ENCODE measurements around the gene NOL11. TPM values are rescaled to one million over a fixed set of nuclear protein-coding genes. Genes with fewer than 3 reads are reported as not detected.

Gene NOL11
- total and polyA plus RNA-seq, 11 donors = 18.1 to 34.0 (median 22.6) TPM

DNA sequence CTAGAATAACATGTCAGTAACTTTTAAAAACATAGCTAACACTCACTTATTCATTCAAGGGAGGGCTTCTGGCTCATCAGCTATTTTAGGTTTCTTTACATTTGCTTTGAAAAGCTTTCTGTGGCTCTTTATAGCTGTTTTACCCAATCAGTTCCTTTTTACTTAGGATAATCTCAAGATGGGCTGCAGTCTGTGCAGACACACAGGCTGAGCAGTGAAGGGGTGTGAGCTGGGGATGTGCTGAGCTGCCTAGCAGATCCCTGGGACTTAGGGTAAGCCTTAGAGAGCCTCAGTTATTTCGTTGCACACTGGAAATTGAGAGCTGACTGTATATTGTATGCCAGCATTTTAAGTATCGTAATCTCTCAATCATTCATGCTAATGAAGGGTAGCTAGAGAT lies 30.2 kb upstream of the NOL11 start:
- Histone ChIP-seq H3K27ac (no peak overlapping the region), H3K27me3 (no peaks in the 10 kb centered on the region), H3K36me3 (peaks cover 0 to 8% (median under 1%) of the 10 kb centered on the region in 9 donors), H3K4me3 (no peak overlapping the region), H3K9me3 (no peaks in the 10 kb centered on the region), H3K4me1 (peaks cover 0 to 6% (median 0%) of the 10 kb centered on the region in 12 donors)
- ATAC-seq (no peak), DNase-seq (no peak)
- WGBS, 4 donors = 85 to 94% (median 93%) methylated on average over 2 of the region's 2 CpGs
- intact Hi-C loops (cut with DNase I) = loop anchor here in 4 of 10 donors (2.0 to 10.0 kb wide), 5 partner anchors 50 to 970 kb away; partner anchors contain the start of gene PITPNC1 (in 1 of the 4)
- TF ChIP-seq, protein P1, sequence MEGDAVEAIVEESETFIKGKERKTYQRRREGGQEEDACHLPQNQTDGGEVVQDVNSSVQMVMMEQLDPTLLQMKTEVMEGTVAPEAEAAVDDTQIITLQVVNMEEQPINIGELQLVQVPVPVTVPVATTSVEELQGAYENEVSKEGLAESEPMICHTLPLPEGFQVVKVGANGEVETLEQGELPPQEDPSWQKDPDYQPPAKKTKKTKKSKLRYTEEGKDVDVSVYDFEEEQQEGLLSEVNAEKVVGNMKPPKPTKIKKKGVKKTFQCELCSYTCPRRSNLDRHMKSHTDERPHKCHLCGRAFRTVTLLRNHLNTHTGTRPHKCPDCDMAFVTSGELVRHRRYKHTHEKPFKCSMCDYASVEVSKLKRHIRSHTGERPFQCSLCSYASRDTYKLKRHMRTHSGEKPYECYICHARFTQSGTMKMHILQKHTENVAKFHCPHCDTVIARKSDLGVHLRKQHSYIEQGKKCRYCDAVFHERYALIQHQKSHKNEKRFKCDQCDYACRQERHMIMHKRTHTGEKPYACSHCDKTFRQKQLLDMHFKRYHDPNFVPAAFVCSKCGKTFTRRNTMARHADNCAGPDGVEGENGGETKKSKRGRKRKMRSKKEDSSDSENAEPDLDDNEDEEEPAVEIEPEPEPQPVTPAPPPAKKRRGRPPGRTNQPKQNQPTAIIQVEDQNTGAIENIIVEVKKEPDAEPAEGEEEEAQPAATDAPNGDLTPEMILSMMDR (IDR thresholded peaks at IDR 0.05) = no peak
- TF ChIP-seq POLR2A (IDR thresholded peaks at IDR 0.05) = no peak

DNA sequence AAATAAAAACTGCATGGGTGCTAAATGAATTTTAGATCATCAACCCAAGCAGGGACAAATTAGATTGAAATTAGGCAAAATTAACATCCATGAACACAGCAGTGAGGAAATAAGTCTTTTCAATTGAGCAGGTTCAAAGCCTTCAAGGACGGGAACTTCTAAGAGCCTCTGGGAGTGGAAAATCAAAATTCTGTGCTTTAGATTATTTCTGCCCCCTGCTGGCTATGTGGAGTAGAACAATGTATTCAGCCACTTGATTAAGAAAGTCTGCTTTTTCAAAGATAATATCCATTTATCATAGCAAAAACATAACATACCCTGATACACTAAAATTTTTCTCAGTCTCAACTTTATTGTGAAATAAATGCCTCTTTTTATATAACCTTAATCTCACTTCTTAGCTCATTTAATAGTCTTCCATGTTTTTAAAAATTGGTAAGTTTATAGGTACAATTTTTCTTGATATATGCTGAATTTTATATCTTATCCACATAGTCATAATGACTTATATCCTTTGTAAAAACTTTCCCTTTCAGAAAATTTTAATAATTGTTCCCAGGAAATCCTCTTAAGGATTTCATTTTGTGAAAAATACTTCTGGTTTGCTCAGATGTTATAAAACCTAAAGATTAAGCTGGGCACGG lies 28.1 kb upstream of the NOL11 start:
- intact Hi-C loops (cut with DNase I) = loop anchor here in 8 of 10 donors (1.0 to 10.0 kb wide), 9 partner anchors 52 to 972 kb away; no protein-coding TSS in a partner anchor
- DNase-seq (peak in 2 of 5 donors; percentile 25 to 41), ATAC-seq (peak in 3 of 4 donors; percentile 52 to 66 (median 58))
- no peaks in the 10 kb centered on the region for H3K9me3 ChIP-seq
- WGBS, 4 donors = 43 to 47% (median 45%) methylated on average over 2 of the region's 2 CpGs
- no peak for TF ChIP-seq POLR2A (IDR thresholded peaks at IDR 0.05)
- TF ChIP-seq, protein P1 (IDR thresholded peaks at IDR 0.05) = peak; percentile 67 to 86 (median 82)
- H3K27ac ChIP-seq = no peak overlapping the region
- no peaks in the 10 kb centered on the region for H3K27me3 ChIP-seq
- peaks cover 0 to 29% (median 8%) of the 10 kb centered on the region in 9 donors for H3K36me3 ChIP-seq
- no peak overlapping the region for H3K4me3 ChIP-seq
- peaks cover 0 to 6% (median 0%) of the 10 kb centered on the region in 12 donors for H3K4me1 ChIP-seq

DNA sequence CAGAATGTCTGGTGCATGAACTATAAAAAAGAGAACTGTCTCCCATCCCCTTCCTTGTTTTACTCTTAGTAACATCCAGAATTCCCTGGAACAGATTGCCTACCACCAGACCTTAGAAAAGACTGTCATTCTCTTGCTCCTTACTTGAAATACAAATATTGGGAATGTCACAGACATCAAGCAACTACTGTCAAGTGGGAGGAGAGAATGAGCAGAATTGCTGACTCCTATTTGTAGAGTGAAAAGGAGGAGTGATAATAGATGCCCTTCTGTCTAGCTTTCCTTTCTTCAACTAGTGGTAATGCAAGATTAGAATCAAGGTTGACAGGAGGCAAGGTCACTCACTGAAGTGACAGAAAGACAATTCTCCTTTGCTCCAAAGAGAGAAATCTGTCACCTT lies 23.9 kb upstream of the NOL11 start:
- intact Hi-C loops (cut with DNase I) = no loop called here
- Histone ChIP-seq H3K27me3 (no peaks in the 10 kb centered on the region), H3K27ac (no peak overlapping the region), H3K4me3 (no peak overlapping the region), H3K4me1 (peaks cover 0 to 6% (median 0%) of the 10 kb centered on the region in 12 donors), H3K9me3 (no peaks in the 10 kb centered on the region), H3K36me3 (peaks cover 0 to 29% (median 6%) of the 10 kb centered on the region in 9 donors)
- TF ChIP-seq, protein P1 (IDR thresholded peaks at IDR 0.05) = no peak
- no peak for TF ChIP-seq POLR2A (IDR thresholded peaks at IDR 0.05)
- no peak for ATAC-seq
- DNase-seq = no peak

DNA sequence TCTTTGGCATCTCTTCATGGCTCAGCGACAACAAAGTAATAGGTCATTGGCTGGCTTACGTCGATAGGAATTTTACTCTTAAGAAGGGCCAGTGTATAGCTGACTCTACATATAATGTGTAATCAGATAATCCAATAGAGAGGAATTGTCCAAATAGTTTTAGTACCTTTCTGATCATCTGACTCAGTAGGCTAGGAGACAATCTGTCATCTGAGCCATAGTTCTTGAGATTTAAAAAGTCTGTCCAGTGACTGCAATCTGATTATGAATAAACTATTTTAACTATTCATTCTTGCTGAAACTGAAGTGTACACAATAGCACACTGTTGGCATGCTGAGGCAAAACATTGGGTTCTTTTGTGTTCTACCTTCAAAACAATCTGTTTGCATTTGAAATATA lies 21.4 kb upstream of the NOL11 start:
- Histone ChIP-seq H3K9me3 (peaks cover 0 to 5% (median 0%) of the 10 kb centered on the region in 12 donors), H3K27me3 (no peaks in the 10 kb centered on the region), H3K36me3 (peaks cover 0 to 29% (median 6%) of the 10 kb centered on the region in 9 donors), H3K4me3 (no peak overlapping the region), H3K4me1 (no peaks in the 10 kb centered on the region), H3K27ac (no peak overlapping the region)
- TF ChIP-seq, protein P1 (IDR thresholded peaks at IDR 0.05) = no peak
- TF ChIP-seq POLR2A (IDR thresholded peaks at IDR 0.05) = no peak
- intact Hi-C loops (cut with DNase I) = no loop called here
- 76 to 82% (median 80%) methylated on average over 3 of the region's 3 CpGs for WGBS, 4 donors
- ATAC-seq = no peak
- no peak for DNase-seq

Data from heart left ventricle (tissue), 16 donors.